Neural cell (in vitro differentiated cells): ENCODE data around the gene SELENOV. TPM values are rescaled to one million over a fixed set of nuclear protein-coding genes. Genes with fewer than 3 reads are reported as not detected.

Source experiments
- H2AFZ ChIP-seq: fragments of 200-600, 300-800 bp; sonication (generic), shearing (Covaris generic); 2 replicates; pipeline ENCODE4 v1.6.0; 2014; ENCODE audit warnings: low read depth, mild to moderate bottlenecking, antibody characterized with exemption, low read length, moderate library complexity
- H3F3A ChIP-seq: fragments of 200-600 bp; shearing (Covaris generic); 2 replicates; pipeline ENCODE4 v1.6.1; 2016; ENCODE audit warnings: mild to moderate bottlenecking, moderate library complexity, mixed read lengths, antibody characterized with exemption, low read length; ENCODE audit not compliant: insufficient read depth, poor library complexity, severe bottlenecking
- H3K27ac ChIP-seq: fragments of 200-600, 300-800 bp; sonication (generic), shearing (Covaris generic); 2 replicates; pipeline ENCODE4 v1.5.1; 2014; ENCODE audit warnings: mild to moderate bottlenecking, low read length, moderate library complexity
- H3K27me3 ChIP-seq: fragments of 300-800, 200-600 bp; sonication (generic), shearing (Covaris generic); 2 replicates; pipeline ENCODE4 v1.6.0; 2014; ENCODE audit warnings: mild to moderate bottlenecking, low read depth, low read length, moderate library complexity; ENCODE audit not compliant: insufficient read depth
- H3K36me3 ChIP-seq: fragments of 300-800, 200-600 bp; sonication (generic), shearing (Covaris generic); 2 replicates; pipeline ENCODE4 v1.5.1; 2014; ENCODE audit warnings: mild to moderate bottlenecking, antibody characterized with exemption, low read length, moderate library complexity; ENCODE audit not compliant: insufficient read depth
- H3K4me2 ChIP-seq: fragments of 300-800, 200-600 bp; sonication (generic), shearing (Covaris generic); 2 replicates; pipeline ENCODE4 v1.6.0; 2014; ENCODE audit warnings: mild to moderate bottlenecking, low read length
- H3K4me3 ChIP-seq: fragments of 300-800, 200-600 bp; sonication (generic), shearing (Covaris generic); 2 replicates; pipeline ENCODE4 v1.5.1; 2014; ENCODE audit warnings: mild to moderate bottlenecking, low read length, moderate library complexity
- H3K79me2 ChIP-seq: fragments of 200-600 bp; shearing (Covaris generic); replicated peaks from 2 replicates; pipeline ENCODE4 v1.6.0; 2014; ENCODE audit warnings: mild to moderate bottlenecking, low read length, moderate library complexity; ENCODE audit not compliant: insufficient read depth
- H3K9ac ChIP-seq: fragments of 300-800, 200-600 bp; sonication (generic), shearing (Covaris generic); 2 replicates; pipeline ENCODE4 v1.6.1; 2016; ENCODE audit warnings: mild to moderate bottlenecking, low read length, mixed read lengths
- H3K9me2 ChIP-seq: fragments of 200-600 bp; shearing (Covaris generic); 2 replicates; pipeline ENCODE4 v1.6.1; 2016; ENCODE audit warnings: mild to moderate bottlenecking, low read length, mixed read lengths; ENCODE audit not compliant: insufficient read depth
- H3K9me3 ChIP-seq: fragments of 200-600, 300-800 bp; sonication (generic), shearing (Covaris generic); 2 replicates; pipeline ENCODE4 v1.6.1; 2016; ENCODE audit warnings: mild to moderate bottlenecking, mixed run types, low read length, moderate library complexity, mixed read lengths
- H4K20me1 ChIP-seq: fragments of 200-600 bp; shearing (Covaris generic); 2 replicates; pipeline ENCODE4 v1.6.1; 2016; ENCODE audit warnings: mild to moderate bottlenecking, mixed run types; ENCODE audit not compliant: insufficient read depth
- CTCF ChIP-seq: fragments of 450-650 bp; IDR thresholded peaks from 2 replicates; pipeline ENCODE4 v1.5.1; 2014; ENCODE audit warnings: antibody characterized with exemption, mild to moderate bottlenecking, moderate library complexity; ENCODE audit not compliant: poor library complexity, severe bottlenecking
- EP300 ChIP-seq: fragments of 450-650 bp; conservative IDR thresholded peaks from 2 replicates; pipeline ENCODE4 v1.6.1; 2014; ENCODE audit warnings: antibody characterized with exemption, mild to moderate bottlenecking, moderate library complexity; ENCODE audit not compliant: poor library complexity, severe bottlenecking
- EZH2 ChIP-seq: fragments of 200-600, 300-800 bp; shearing (Covaris generic), sonication (generic); IDR thresholded peaks from 2 replicates; pipeline ENCODE4 v1.6.1; 2014; ENCODE audit warnings: antibody characterized with exemption, low read length, borderline replicate concordance, mild to moderate bottlenecking; ENCODE audit not compliant: insufficient read depth, poor library complexity, severe bottlenecking
- MXI1 ChIP-seq: fragments of 450-650 bp; conservative IDR thresholded peaks from 2 replicates; pipeline ENCODE4 v1.6.1; 2014; ENCODE audit warnings: antibody characterized with exemption, mild to moderate bottlenecking; ENCODE audit not compliant: poor library complexity, severe bottlenecking
- POLR2AphosphoS5 ChIP-seq: IDR thresholded peaks from 2 replicates; pipeline ENCODE4 v1.6.1; 2012
- RAD21 ChIP-seq: fragments of 450-650 bp; conservative IDR thresholded peaks from 2 replicates; pipeline ENCODE4 v1.6.1; 2014; ENCODE audit warnings: antibody characterized with exemption, mild to moderate bottlenecking, moderate library complexity
- SMC3 ChIP-seq: fragments of 450-650 bp; conservative IDR thresholded peaks from 2 replicates; pipeline ENCODE4 v1.6.1; 2014; ENCODE audit warnings: antibody characterized with exemption, mild to moderate bottlenecking, moderate library complexity; ENCODE audit not compliant: poor library complexity
- TAF1 ChIP-seq: IDR thresholded peaks from 2 replicates; pipeline ENCODE4 v1.6.1; 2012; ENCODE audit warnings: low read depth
- polyA plus RNA-seq: library from polyadenylated mRNA; depleted of rRNA; stranded (reverse); fragments of >200 nt; gene quantifications from 2 replicates; pipeline ENCODE4 v1.2.3, GENCODE V29; 2014

SELENOV gene
- polyA plus RNA-seq, 1 donor from 2014 or later, result 1.3 TPM

GRCh38 chr19:39497996-39498797 is 16.7 kb upstream of the SELENOV start:
- H3F3A ChIP-seq, result no peaks in the 10 kb centered on the region
- H2AFZ ChIP-seq, result peak overlapping the region; percentile 46
- TF ChIP-seq EZH2 (no peak), TAF1 (no peak), MXI1 (peak; percentile 37), CTCF (peak; percentile 61), POLR2AphosphoS5 (no peak), EP300 (no peak), SMC3 (peak; percentile 63), RAD21 (peak; percentile 54)
- H3K9me2 ChIP-seq, result no peaks in the 10 kb centered on the region
- H4K20me1 ChIP-seq, result no peaks in the 10 kb centered on the region
- H3K36me3 ChIP-seq, result no peaks in the 10 kb centered on the region
- H3K4me3 ChIP-seq, result peak overlapping the region; percentile 54
- peak overlapping the region; percentile 40 for H3K27ac ChIP-seq
- peaks cover 5% of the 10 kb centered on the region for H3K79me2 ChIP-seq
- no peaks in the 10 kb centered on the region for H3K9me3 ChIP-seq
- H3K4me2 ChIP-seq, result no peak overlapping the region
- H3K27me3 ChIP-seq, result peaks cover 10% of the 10 kb centered on the region
- peak overlapping the region; percentile 46 for H3K9ac ChIP-seq

GRCh38 chr19:39498798-39499642 is 15.9 kb upstream of the SELENOV start, which contains the start of gene DLL3:
DLL3 (plus strand) TSS chr19:39498947; CDS start chr19:39498975, 28 bp downstream.
- Histone ChIP-seq H3K9me3 (no peaks in the 10 kb centered on the region), H3K27me3 (peaks cover 10% of the 10 kb centered on the region), H4K20me1 (no peaks in the 10 kb centered on the region), H3K4me2 (no peak within 1 kb of the TSS), H3K9ac (peak within 1 kb of the TSS; percentile 46), H3K27ac (peak within 1 kb of the TSS; percentile 40), H3K9me2 (no peaks in the 10 kb centered on the region), H3K4me3 (peak within 1 kb of the TSS; percentile 54), H3K79me2 (peaks cover 5% of the 10 kb centered on the region), H3F3A (no peaks in the 10 kb centered on the region), H3K36me3 (no peaks in the 10 kb centered on the region), H2AFZ (peak within 1 kb of the TSS; percentile 46)
- no peak for TF ChIP-seq CTCF
- TF ChIP-seq SMC3, result no peak
- TF ChIP-seq TAF1, result no peak
- no peak for TF ChIP-seq POLR2AphosphoS5
- no peak for TF ChIP-seq MXI1
- TF ChIP-seq EP300, result no peak
